ENCODE results near the gene DTX3L. TPM values are rescaled to one million over a fixed set of nuclear protein-coding genes. Genes with fewer than 3 reads are reported as not detected.

The DTX3L gene
- total RNA-seq, 1 donor from 2014 or later = 17.3 TPM

GRCh38 chr3:122589297-122589696, 25.2 kb downstream of the DTX3L start:
- Mint-ChIP-seq H3K4me3 (no peak overlapping the region), H3K27ac (no peak overlapping the region), H3K4me1 (ENCODE audit: unreplicated experiment) (no peaks in the 10 kb centered on the region), H3K36me3 (no peaks in the 10 kb centered on the region), H3K27me3 (no peaks in the 10 kb centered on the region), H3K9me3 (no peaks in the 10 kb centered on the region)
- DNase-seq (ENCODE audit: extremely low spot score, unreplicated experiment) = no peak
- no peak for TF ChIP-seq CTCF (conservative IDR thresholded peaks at IDR 0.05)

- Mint-ChIP-seq H3K27me3 (no peaks in the 10 kb centered on the region), H3K4me3 (no peak overlapping the region), H3K27ac (no peak overlapping the region), H3K9me3 (no peaks in the 10 kb centered on the region), H3K36me3 (no peaks in the 10 kb centered on the region), H3K4me1 (ENCODE audit: unreplicated experiment) (no peaks in the 10 kb centered on the region)
- DNase-seq (ENCODE audit: extremely low spot score, unreplicated experiment) = no peak
- TF ChIP-seq CTCF (conservative IDR thresholded peaks at IDR 0.05) = no peak
Measured at GRCh38 chr3:122590610-122591009, 26.5 kb downstream of the DTX3L start.

GRCh38 chr3:122594025-122594424, 29.9 kb downstream of the DTX3L start:
- H3K27ac Mint-ChIP-seq = no peak overlapping the region
- H3K27me3 Mint-ChIP-seq = no peaks in the 10 kb centered on the region
- no peaks in the 10 kb centered on the region for H3K9me3 Mint-ChIP-seq
- H3K36me3 Mint-ChIP-seq = no peaks in the 10 kb centered on the region
- no peak for DNase-seq (ENCODE audit: extremely low spot score, unreplicated experiment)
- H3K4me3 Mint-ChIP-seq = no peak overlapping the region
- no peak for TF ChIP-seq CTCF (conservative IDR thresholded peaks at IDR 0.05)
- H3K4me1 Mint-ChIP-seq (ENCODE audit: unreplicated experiment) = no peaks in the 10 kb centered on the region

GRCh38 chr3:122598151-122598550, 34.0 kb downstream of the DTX3L start:
- Mint-ChIP-seq H3K27ac (no peak overlapping the region), H3K4me3 (no peak overlapping the region), H3K9me3 (no peaks in the 10 kb centered on the region), H3K4me1 (ENCODE audit: unreplicated experiment) (no peaks in the 10 kb centered on the region), H3K36me3 (no peaks in the 10 kb centered on the region), H3K27me3 (peaks cover 12% of the 10 kb centered on the region)
- no peak for TF ChIP-seq CTCF (conservative IDR thresholded peaks at IDR 0.05)
- no peak for DNase-seq (ENCODE audit: extremely low spot score, unreplicated experiment)

GRCh38 chr3:122598556-122598955, 34.4 kb downstream of the DTX3L start:
- no peaks in the 10 kb centered on the region for H3K4me1 Mint-ChIP-seq (ENCODE audit: unreplicated experiment)
- peaks cover 12% of the 10 kb centered on the region for H3K27me3 Mint-ChIP-seq
- no peaks in the 10 kb centered on the region for H3K9me3 Mint-ChIP-seq
- no peak for DNase-seq (ENCODE audit: extremely low spot score, unreplicated experiment)
- no peak overlapping the region for H3K4me3 Mint-ChIP-seq
- no peak for TF ChIP-seq CTCF (conservative IDR thresholded peaks at IDR 0.05)
- no peaks in the 10 kb centered on the region for H3K36me3 Mint-ChIP-seq
- H3K27ac Mint-ChIP-seq = no peak overlapping the region

Data from type B pancreatic cell (in vitro differentiated cells).